ENCODE data around the gene APOL4.

The APOL4 gene

DNA sequence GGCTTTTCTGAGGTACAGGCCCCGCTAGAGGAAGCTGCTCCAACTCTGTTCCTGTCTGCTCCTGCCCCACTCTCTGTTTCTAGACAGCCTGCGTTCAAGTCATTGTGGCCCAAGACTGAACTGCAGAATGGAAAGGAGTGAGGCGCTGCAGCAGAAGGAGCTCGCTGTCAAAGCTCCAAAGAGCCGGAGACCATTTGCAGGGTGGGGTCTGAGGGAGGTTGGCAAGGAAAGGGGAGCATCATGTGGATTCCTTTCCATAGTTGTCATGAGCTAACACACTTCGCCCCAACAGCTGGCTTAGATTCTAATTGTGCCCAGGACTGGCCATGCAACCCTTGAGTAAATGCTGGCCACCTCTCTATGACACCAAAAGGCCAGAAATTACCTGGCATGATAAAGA is 18.8 kb downstream of the APOL4 start:
- no peak for DNase-seq (ENCODE audit: extremely low read depth, low read depth)
- no peak for TF ChIP-seq CTCF (IDR thresholded peaks at IDR 0.05; ENCODE audit: low read depth, low read length, missing control alignments)
- no peak overlapping the region for H3K4me3 ChIP-seq (replicated peaks; ENCODE audit: low read depth, low read length)

DNA sequence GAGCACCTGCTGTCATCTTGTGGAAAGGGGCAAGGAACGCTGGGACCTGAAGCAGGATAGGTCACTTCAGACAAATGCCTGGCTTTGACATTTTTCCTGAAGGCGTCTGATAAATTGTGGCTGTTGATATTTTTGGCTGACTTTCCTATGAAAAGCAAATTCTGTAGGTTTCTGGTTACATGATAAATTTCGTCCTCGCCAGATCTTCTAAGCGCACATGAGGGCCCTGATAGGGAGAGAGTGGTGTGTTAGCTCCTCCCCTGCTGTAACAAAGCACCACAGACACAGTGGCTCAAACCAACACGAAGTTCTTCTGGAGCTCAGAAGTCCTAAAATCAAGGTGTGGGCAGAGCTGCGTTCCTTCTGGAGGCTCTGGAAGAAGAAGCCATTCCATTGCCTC is 19.6 kb downstream of the APOL4 start:
- TF ChIP-seq CTCF (IDR thresholded peaks at IDR 0.05; ENCODE audit: low read depth, low read length, missing control alignments), result no peak
- H3K4me3 ChIP-seq (replicated peaks; ENCODE audit: low read depth, low read length), result no peak overlapping the region
- DNase-seq (ENCODE audit: extremely low read depth, low read depth), result no peak

- DNase-seq (ENCODE audit: extremely low read depth, low read depth), result no peak
- TF ChIP-seq CTCF (IDR thresholded peaks at IDR 0.05; ENCODE audit: low read depth, low read length, missing control alignments), result no peak
- H3K4me3 ChIP-seq (replicated peaks; ENCODE audit: low read depth, low read length), result no peak overlapping the region
These were observed 20.7 kb downstream of the APOL4 start for GRCh38 chr22:36180928-36181327.

DNA sequence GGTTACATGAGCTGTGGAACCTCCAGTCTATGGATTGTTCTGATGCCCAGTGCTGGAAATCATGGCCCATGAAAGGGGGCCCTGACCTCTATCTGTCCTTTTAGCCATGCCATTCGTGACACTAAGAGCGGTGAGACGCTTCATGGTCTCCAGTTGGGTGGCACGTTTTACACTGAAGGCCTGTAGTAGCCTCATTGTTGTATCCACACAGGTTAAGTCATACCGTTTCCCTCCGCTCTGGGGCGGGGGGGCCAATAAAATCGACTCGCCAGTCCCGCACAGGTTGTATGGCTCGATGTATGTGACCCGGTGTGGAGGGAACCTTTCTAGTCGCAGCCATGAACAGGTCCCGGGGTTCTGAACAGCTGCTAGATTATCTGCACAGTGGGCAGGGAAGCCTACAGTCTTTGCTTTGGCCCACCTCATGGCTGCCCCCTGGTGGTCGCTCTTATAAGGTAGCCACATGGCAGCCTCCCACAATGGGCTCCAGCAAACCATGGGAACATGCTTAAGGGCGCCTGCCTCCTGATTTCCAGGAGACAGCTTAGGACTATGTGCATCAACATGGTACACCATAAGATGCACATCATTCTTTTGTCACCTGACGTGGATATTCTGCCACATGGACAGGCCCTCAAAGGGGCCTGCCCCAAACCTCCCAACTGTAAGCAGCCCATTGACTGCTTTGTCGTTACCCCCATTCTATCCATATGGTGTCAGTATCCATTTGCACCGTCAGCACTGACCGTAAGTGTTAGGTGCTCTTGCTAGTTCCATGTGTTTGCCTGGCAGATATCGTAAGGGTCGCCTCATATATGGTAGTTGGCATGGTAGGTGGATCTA is 21.4 kb downstream of the APOL4 start:
- TF ChIP-seq CTCF (IDR thresholded peaks at IDR 0.05; ENCODE audit: low read depth, low read length, missing control alignments), result peak; percentile 85
- DNase-seq (ENCODE audit: extremely low read depth, low read depth), result no peak
- H3K4me3 ChIP-seq (replicated peaks; ENCODE audit: low read depth, low read length), result no peak overlapping the region

DNA sequence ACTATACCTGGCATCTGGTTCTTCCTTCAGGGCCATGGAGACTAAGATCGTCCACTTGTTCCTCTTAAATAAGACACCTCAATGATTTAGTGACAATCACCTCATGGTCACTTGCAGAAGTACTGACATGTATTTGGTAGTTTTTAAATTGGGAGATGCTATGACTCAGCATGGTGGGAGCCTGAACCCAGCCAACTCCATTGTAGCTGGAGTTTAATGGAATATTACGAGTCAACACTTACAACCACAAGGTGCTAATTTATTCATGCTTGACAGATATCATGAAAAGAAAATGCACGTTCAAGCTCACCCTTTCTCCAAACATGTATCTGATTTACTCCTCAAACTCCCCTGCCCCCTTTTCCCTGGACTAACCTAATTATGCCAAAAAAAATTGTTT is 24.4 kb downstream of the APOL4 start:
- no peak overlapping the region for H3K4me3 ChIP-seq (replicated peaks; ENCODE audit: low read depth, low read length)
- no peak for TF ChIP-seq CTCF (IDR thresholded peaks at IDR 0.05; ENCODE audit: low read depth, low read length, missing control alignments)
- no peak for DNase-seq (ENCODE audit: extremely low read depth, low read depth)

- no peak overlapping the region for H3K4me3 ChIP-seq (replicated peaks; ENCODE audit: low read depth, low read length)
- no peak for TF ChIP-seq CTCF (IDR thresholded peaks at IDR 0.05; ENCODE audit: low read depth, low read length, missing control alignments)
- DNase-seq (ENCODE audit: extremely low read depth, low read depth), result no peak
These were observed 25.7 kb downstream of the APOL4 start for GRCh38 chr22:36175892-36176291.

GRCh38 chr22:36171941-36172340 is 29.7 kb downstream of the APOL4 start:
- no peak overlapping the region for H3K4me3 ChIP-seq (replicated peaks; ENCODE audit: low read depth, low read length)
- no peak for TF ChIP-seq CTCF (IDR thresholded peaks at IDR 0.05; ENCODE audit: low read depth, low read length, missing control alignments)

More at GRCh38 chr22:36171941-36172340, 29.7 kb downstream of the APOL4 start:
- no peak for DNase-seq (ENCODE audit: extremely low read depth, low read depth)

All from HFF-Myc (cell line).